Measurements from ENCODE around the gene CDH4.

The CDH4 gene

DNA sequence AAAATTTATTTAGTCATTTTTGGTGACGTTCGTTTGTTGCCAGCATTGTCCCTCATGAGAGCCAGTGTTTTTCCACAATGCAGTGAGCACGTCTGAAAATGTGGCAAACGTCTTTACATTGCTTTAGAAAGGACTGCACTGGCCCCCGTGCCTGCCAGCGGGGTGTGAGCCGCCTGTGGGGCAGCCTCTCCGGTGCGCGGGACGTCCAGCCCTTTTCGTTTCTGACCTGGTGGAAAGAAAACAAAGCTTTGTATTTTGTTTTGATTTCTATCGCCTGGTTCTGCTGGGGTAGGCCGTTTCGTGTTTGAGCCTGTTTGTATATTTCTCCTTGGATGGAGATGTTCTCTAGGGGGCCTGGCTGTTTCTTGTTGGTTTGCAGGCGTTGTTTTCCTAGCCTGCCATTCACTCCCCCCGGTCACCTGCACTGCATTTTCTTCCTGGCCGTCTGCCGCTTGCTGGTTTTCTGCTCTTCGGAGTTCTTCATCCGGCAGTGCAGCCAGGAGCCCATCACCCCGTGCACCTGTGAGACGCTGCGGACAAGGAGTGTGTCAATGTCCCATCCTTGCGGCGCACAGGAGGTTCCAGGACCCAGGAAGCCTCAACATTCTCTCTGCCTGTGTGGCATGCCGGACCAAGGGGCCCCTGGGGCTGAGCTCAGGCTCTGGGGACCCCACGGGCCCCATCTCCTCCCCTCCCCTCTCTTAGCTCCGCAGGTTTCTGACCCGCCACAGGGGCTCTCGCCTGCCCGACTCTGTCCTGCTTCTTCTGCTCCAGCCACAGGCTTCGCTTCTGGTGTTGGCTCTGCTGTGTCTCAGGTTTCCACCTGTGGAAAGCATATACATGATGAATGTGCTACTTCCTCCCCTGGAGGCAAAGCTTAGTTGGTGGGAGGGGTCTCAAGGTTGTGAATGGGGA is 100.5 kb downstream of the CDH4 start:
- Histone ChIP-seq H3K9ac (ENCODE audit: low read length) (no peak overlapping the region), H3K27ac (ENCODE audit: low read depth, low read length) (no peak overlapping the region), H3K36me3 (ENCODE audit: insufficient read depth, low read length) (no peaks in the 10 kb centered on the region), H3K4me1 (ENCODE audit: insufficient read depth, low read length) (peaks cover 8% of the 10 kb centered on the region), H3K27me3 (ENCODE audit: control insufficient read depth in 1 of 2, insufficient read depth in 2 of 2, low read length in 2 of 2) (peaks cover 0 to 23% of the 10 kb centered on the region in 2 donors), H3K9me3 (ENCODE audit: low read length) (no peaks in the 10 kb centered on the region), H3K4me3 (ENCODE audit: low read depth in 1 of 2, low read length in 2 of 2) (no peak overlapping the region)

DNA sequence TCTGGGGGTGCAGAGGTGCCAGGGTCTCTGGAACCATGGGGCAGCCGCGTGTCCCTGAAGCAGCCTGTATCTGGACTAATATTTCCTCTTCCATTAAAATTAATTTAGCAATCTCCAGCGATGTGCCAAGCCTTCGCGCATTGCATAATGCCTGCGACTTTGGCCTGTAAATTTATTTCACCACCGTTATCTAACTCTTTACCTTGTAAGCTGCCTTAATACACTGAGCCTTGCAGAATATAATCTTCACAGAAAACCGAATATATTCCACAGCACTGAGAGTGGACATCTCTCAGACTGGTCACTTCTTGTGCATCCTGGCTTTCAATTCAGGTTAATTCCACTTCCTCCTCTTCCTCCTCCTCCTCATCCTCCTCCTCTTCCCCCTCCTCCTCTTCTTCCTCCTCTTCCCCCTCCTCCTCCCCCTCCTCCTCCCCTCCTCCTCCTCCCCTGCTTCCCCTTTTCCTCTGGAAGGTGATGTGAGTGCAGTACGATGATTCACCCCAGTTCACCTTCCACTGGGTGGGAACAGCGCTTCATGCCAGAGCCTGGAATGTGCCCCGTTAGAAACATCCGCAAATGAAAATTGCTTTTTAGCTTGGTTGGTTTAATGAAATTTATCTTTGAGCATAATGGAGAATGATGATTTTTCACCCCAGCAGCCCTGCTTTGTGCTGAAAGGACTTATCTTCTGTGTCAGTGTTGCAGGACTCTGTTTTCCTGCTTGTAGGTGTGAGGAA is 101.4 kb downstream of the CDH4 start:
- Histone ChIP-seq H3K36me3 (ENCODE audit: insufficient read depth, low read length) (no peaks in the 10 kb centered on the region), H3K27me3 (ENCODE audit: control insufficient read depth in 1 of 2, insufficient read depth in 2 of 2, low read length in 2 of 2) (peaks cover 5 to 23% of the 10 kb centered on the region in 2 donors), H3K4me3 (ENCODE audit: low read depth in 1 of 2, low read length in 2 of 2) (no peak overlapping the region), H3K4me1 (ENCODE audit: insufficient read depth, low read length) (peaks cover 8% of the 10 kb centered on the region), H3K27ac (ENCODE audit: low read depth, low read length) (no peak overlapping the region), H3K9ac (ENCODE audit: low read length) (no peak overlapping the region), H3K9me3 (ENCODE audit: low read length) (no peaks in the 10 kb centered on the region)

DNA sequence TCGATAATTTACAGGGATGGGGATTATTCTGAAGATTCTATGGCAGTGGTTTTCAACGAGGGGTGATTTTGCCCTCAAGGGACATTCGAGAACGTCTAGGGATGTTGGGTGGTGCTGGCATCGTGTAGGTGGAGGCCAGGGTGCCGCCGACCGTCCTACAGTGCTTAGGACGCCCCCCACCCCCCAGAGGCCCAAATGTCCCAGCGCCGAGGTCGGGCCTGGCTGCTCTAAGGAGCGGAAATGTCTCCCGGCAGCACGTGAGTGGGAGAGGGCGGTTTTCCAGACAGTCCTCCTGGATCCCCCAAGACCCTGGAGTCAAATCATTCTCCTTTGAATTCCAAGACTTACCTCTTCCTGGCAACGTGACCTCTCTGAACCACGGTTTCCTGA is 101.9 kb downstream of the CDH4 start:
- H3K27ac ChIP-seq (ENCODE audit: low read depth, low read length) = no peak overlapping the region
- H3K36me3 ChIP-seq (ENCODE audit: insufficient read depth, low read length) = no peaks in the 10 kb centered on the region
- H3K9me3 ChIP-seq (ENCODE audit: low read length) = no peaks in the 10 kb centered on the region
- no peak overlapping the region for H3K4me3 ChIP-seq (ENCODE audit: low read depth in 1 of 2, low read length in 2 of 2)
- peaks cover 8% of the 10 kb centered on the region for H3K4me1 ChIP-seq (ENCODE audit: insufficient read depth, low read length)
- H3K9ac ChIP-seq (ENCODE audit: low read length) = no peak overlapping the region
- peaks cover 6 to 23% of the 10 kb centered on the region in 2 donors for H3K27me3 ChIP-seq (ENCODE audit: control insufficient read depth in 1 of 2, insufficient read depth in 2 of 2, low read length in 2 of 2)

DNA sequence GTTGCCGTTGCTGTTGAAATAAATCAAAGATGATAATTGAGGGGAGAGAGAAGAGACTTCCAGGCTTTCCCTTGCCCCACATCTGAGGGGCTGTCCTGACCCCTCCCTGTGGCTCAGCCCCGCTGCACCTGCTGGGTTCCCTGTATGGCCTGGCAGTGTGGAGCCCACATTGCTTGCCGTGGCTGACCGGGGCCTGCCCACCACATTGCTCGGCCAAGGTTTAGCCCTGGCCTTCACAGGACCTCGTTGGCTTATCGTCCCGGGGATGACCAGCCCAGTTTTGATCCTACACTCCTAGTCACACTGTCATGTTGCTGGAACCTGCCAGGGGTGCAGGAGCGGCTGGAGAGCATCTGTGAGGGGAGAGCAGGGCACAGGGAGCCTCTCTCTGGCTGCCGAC is 102.4 kb downstream of the CDH4 start:
- Histone ChIP-seq H3K4me3 (ENCODE audit: low read depth in 1 of 2, low read length in 2 of 2) (no peak overlapping the region), H3K27me3 (ENCODE audit: control insufficient read depth in 1 of 2, insufficient read depth in 2 of 2, low read length in 2 of 2) (peaks cover 6 to 22% of the 10 kb centered on the region in 2 donors), H3K9me3 (ENCODE audit: low read length) (no peaks in the 10 kb centered on the region)

DNA sequence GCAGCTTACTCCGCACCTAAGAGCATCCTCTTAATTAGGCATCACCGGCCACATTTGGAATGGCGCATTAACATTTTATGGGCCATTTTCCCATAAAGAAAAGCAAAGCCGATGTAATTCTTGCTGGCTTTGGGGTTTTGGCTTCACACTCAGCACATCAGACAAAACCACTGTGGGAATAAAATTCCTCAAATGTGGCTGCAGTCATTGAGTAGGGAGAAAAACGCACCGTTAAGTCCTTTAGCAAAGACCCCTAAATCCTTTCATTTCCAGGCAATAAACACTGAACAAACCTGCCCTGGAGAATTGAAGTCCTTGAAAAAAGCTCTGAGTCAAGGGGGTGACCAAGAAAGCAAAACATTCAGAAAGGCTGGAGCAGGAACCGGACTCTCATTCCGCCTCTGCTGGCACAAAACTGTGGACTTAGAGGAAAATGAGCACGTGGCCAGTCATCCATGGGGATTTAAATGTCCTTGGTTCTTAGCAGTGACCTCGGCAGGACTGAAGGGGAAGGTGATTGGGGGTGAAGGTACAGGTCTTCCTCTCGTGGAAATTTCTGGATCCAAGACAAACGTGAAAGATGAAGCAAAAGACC is 102.9 kb downstream of the CDH4 start:
- no peaks in the 10 kb centered on the region for H3K9me3 ChIP-seq (ENCODE audit: low read length)
- H3K27ac ChIP-seq (ENCODE audit: low read depth, low read length) = no peak overlapping the region
- H3K27me3 ChIP-seq (ENCODE audit: control insufficient read depth in 1 of 2, insufficient read depth in 2 of 2, low read length in 2 of 2) = peaks cover 6 to 24% of the 10 kb centered on the region in 2 donors
- peaks cover 8% of the 10 kb centered on the region for H3K4me1 ChIP-seq (ENCODE audit: insufficient read depth, low read length)
- no peak overlapping the region for H3K4me3 ChIP-seq (ENCODE audit: low read depth in 1 of 2, low read length in 2 of 2)
- no peak overlapping the region for H3K9ac ChIP-seq (ENCODE audit: low read length)
- no peaks in the 10 kb centered on the region for H3K36me3 ChIP-seq (ENCODE audit: insufficient read depth, low read length)

More for the DNA sequence above, 102.4 kb downstream of the CDH4 start:
- Histone ChIP-seq H3K36me3 (ENCODE audit: insufficient read depth, low read length) (no peaks in the 10 kb centered on the region), H3K9ac (ENCODE audit: low read length) (no peak overlapping the region), H3K27ac (ENCODE audit: low read depth, low read length) (no peak overlapping the region), H3K4me1 (ENCODE audit: insufficient read depth, low read length) (peaks cover 8% of the 10 kb centered on the region)

DNA sequence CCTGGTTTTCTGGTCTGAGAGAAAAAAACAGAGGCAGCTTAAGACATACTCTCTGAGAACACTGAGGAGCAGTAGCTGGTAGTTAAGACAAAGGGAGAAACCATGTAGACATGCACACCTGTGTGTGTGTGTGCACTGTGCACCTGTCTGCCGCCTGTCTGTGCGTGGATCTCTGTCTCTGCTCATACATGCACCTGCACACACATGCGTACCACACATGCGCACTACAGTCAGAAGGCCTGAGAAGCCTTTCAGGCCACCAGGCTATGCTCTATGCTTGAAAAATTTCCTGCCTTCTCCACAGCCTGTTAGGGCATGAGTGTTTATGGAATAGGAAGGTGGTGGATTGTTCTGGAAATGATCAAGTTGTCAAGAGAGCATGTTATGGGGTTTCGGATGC is 103.5 kb downstream of the CDH4 start:
- Histone ChIP-seq H3K36me3 (ENCODE audit: insufficient read depth, low read length) (no peaks in the 10 kb centered on the region), H3K27me3 (ENCODE audit: control insufficient read depth in 1 of 2, insufficient read depth in 2 of 2, low read length in 2 of 2) (peaks cover 6 to 24% of the 10 kb centered on the region in 2 donors)

DNA sequence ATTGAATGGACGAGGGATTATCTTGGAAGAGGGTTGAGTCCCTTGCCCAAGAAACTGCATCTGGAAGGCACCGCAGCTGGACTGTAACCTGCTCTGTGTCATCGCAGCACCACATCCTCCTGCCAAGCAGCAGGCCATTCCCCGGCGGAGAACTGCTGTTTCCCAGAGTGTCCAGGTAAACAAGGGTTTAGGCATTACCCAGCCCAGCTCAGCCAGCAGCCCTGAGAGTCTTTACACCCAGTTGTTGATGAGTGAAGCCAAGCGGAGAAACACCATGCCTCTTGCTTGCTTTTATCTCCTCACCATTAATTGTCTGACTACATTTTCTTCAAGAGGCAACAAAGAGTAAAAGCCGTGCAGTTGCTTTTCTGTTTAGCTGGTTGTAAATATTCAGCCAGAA is 104.1 kb downstream of the CDH4 start:
- Histone ChIP-seq H3K9ac (ENCODE audit: low read length) (no peak overlapping the region), H3K27ac (ENCODE audit: low read depth, low read length) (no peak overlapping the region), H3K27me3 (ENCODE audit: control insufficient read depth in 1 of 2, insufficient read depth in 2 of 2, low read length in 2 of 2) (peaks cover 6 to 20% of the 10 kb centered on the region in 2 donors), H3K36me3 (ENCODE audit: insufficient read depth, low read length) (no peaks in the 10 kb centered on the region), H3K9me3 (ENCODE audit: low read length) (no peaks in the 10 kb centered on the region), H3K4me1 (ENCODE audit: insufficient read depth, low read length) (peaks cover 8% of the 10 kb centered on the region), H3K4me3 (ENCODE audit: low read depth in 1 of 2, low read length in 2 of 2) (no peak overlapping the region)

More for the DNA sequence above, 103.5 kb downstream of the CDH4 start:
- Histone ChIP-seq H3K4me3 (ENCODE audit: low read depth in 1 of 2, low read length in 2 of 2) (no peak overlapping the region), H3K9ac (ENCODE audit: low read length) (no peak overlapping the region), H3K9me3 (ENCODE audit: low read length) (no peaks in the 10 kb centered on the region), H3K4me1 (ENCODE audit: insufficient read depth, low read length) (peaks cover 8% of the 10 kb centered on the region), H3K27ac (ENCODE audit: low read depth, low read length) (no peak overlapping the region)

DNA sequence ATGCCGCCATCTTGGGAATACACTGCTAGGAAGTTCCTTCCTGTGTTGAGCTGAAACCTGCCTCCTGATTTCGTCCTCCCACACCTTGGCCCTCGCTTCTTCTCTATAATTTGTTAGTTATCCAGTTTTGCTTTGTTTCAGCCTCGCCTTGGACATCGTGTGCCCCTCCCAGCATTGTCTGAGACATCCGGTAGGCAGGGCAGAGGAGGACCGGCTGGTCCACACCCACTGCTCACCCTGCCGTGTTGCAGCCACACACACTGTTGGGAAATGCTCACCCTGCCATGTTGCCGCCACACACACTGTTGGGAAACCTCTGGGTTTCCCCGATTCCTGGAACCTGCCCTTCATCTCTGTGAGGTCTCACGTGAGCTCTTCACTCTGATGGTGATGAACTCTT is 105.1 kb downstream of the CDH4 start:
- no peaks in the 10 kb centered on the region for H3K9me3 ChIP-seq (ENCODE audit: low read length)
- no peaks in the 10 kb centered on the region for H3K36me3 ChIP-seq (ENCODE audit: insufficient read depth, low read length)
- no peak overlapping the region for H3K27ac ChIP-seq (ENCODE audit: low read depth, low read length)
- no peak overlapping the region for H3K4me3 ChIP-seq (ENCODE audit: low read depth in 1 of 2, low read length in 2 of 2)
- no peak overlapping the region for H3K9ac ChIP-seq (ENCODE audit: low read length)
- peaks cover 8% of the 10 kb centered on the region for H3K4me1 ChIP-seq (ENCODE audit: insufficient read depth, low read length)
- H3K27me3 ChIP-seq (ENCODE audit: control insufficient read depth in 1 of 2, insufficient read depth in 2 of 2, low read length in 2 of 2) = peaks cover 6 to 21% of the 10 kb centered on the region in 2 donors

DNA sequence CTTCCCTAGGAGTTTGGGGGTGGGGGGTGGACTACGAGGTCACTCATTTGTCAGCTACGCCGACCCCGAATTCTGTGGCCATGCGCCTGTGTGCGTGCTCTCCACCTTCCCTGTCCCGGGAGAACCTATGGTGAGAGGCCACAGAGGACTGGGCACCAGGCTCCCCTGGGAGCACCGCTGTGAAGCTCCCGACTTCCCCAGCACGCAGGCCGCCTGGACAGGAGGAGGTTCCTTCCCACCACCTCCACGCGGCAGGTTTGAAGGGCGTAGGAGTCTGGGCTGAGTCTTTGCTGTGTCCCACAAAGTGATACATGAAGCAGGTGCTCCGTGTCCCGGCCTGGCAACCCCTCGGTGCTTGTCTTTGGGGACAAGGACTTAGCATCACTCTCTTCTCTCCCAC is 107.2 kb downstream of the CDH4 start:
- H3K9ac ChIP-seq (ENCODE audit: low read length) = no peak overlapping the region
- no peak overlapping the region for H3K4me3 ChIP-seq (ENCODE audit: low read depth in 1 of 2, low read length in 2 of 2)
- no peak overlapping the region for H3K27ac ChIP-seq (ENCODE audit: low read depth, low read length)
- H3K36me3 ChIP-seq (ENCODE audit: insufficient read depth, low read length) = no peaks in the 10 kb centered on the region
- no peaks in the 10 kb centered on the region for H3K9me3 ChIP-seq (ENCODE audit: low read length)
- peaks cover 8% of the 10 kb centered on the region for H3K4me1 ChIP-seq (ENCODE audit: insufficient read depth, low read length)
- peaks cover 6 to 10% of the 10 kb centered on the region in 2 donors for H3K27me3 ChIP-seq (ENCODE audit: control insufficient read depth in 1 of 2, insufficient read depth in 2 of 2, low read length in 2 of 2)

DNA sequence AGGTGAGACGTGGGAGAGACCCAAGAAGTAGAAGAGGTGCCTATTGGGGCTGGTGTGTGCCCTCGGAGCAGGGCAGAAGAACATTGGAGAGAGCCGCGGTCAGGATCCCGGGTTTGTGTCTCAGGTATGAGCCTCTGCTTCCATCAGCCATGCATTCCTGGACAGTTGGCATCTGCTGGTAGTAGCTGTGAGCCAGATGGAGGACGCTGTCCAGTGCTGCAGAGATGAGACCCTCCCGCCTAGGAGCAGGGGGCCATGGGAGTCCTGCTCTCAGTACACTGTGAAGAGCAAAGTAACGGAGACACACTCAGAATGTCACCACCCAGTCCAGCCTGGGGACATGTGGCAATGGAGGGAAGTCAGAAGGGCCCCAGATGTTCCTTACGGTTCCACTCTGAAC is 108.2 kb downstream of the CDH4 start:
- Histone ChIP-seq H3K36me3 (ENCODE audit: insufficient read depth, low read length) (no peaks in the 10 kb centered on the region), H3K4me1 (ENCODE audit: insufficient read depth, low read length) (peaks cover 8% of the 10 kb centered on the region), H3K27ac (ENCODE audit: low read depth, low read length) (no peak overlapping the region), H3K4me3 (ENCODE audit: low read depth in 1 of 2, low read length in 2 of 2) (no peak overlapping the region), H3K9ac (ENCODE audit: low read length) (no peak overlapping the region), H3K9me3 (ENCODE audit: low read length) (no peaks in the 10 kb centered on the region), H3K27me3 (ENCODE audit: control insufficient read depth in 1 of 2, insufficient read depth in 2 of 2, low read length in 2 of 2) (peaks cover 6 to 10% of the 10 kb centered on the region in 2 donors)

DNA sequence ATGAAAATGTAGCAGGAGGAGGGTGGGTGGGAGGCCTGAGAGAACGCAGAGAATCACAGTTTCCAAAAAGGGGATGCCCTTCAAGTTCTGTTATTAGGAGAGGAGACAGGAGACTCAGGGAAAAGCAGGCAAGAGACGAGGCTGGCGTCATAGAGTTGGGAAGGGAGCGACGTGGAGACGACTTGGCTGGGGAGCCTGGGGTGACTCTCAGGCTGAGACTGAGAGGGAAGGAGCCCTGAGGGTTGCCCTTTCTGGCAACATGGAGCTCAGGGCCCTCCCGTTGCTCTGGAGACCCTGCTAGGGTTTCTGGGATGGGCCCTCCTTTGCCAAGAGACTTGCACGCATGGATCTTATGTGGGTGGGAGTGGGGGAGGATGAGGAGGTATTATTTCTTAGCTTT is 108.9 kb downstream of the CDH4 start:
- Histone ChIP-seq H3K9me3 (ENCODE audit: low read length) (no peaks in the 10 kb centered on the region), H3K9ac (ENCODE audit: low read length) (no peak overlapping the region), H3K4me1 (ENCODE audit: insufficient read depth, low read length) (peaks cover 8% of the 10 kb centered on the region), H3K4me3 (ENCODE audit: low read depth in 1 of 2, low read length in 2 of 2) (no peak overlapping the region), H3K27me3 (ENCODE audit: control insufficient read depth in 1 of 2, insufficient read depth in 2 of 2, low read length in 2 of 2) (peaks cover 6 to 10% of the 10 kb centered on the region in 2 donors), H3K27ac (ENCODE audit: low read depth, low read length) (no peak overlapping the region), H3K36me3 (ENCODE audit: insufficient read depth, low read length) (no peaks in the 10 kb centered on the region)
